H1 (cell line): ENCODE results near the gene APOL2. TPM values are rescaled to one million over a fixed set of nuclear protein-coding genes. Genes with fewer than 3 reads are reported as not detected.

Experiments
- CTCF ChIA-PET: fragments of 300-600 bp; sonication (Branson Sonifier 250); formaldehyde crosslinking; loops from one replicate; lab custom pipeline; 2021; ENCODE audit not compliant: partially characterized antibody; lab: Charles Lee
- POLR2A ChIA-PET: fragments of 300-600 bp; sonication (Branson Sonifier 250); formaldehyde crosslinking; loops from one replicate; lab custom pipeline; 2021; ENCODE audit warnings: inconsistent platforms; ENCODE audit not compliant: partially characterized antibody; lab: Charles Lee
- DNase-seq, 2 experiments: peaks; one replicate each; pipeline versions ENCODE4 v3.0.0 to v3.0.0-alpha.2; 2010 to 2022; ENCODE audit warnings: low spot score in 2 of 2, low read depth in 1 of 2, mixed read lengths in 1 of 2
- FAIRE-seq: peaks from 2 replicates; lab custom pipeline; 2011; peaks lifted over from hg19 to GRCh38; lab: Jason Lieb, UNC
- H2AFZ ChIP-seq: 2 replicates; pipeline ENCODE4 v1.8.1; 2012; ENCODE audit warnings: low read length, inconsistent platforms
- H2AK5ac ChIP-seq: 2 replicates; pipeline ENCODE4 v1.6.1; 2013; ENCODE audit warnings: low read depth, low read length
- H2BK120ac ChIP-seq: replicated peaks from 2 replicates; pipeline ENCODE3; 2013; ENCODE audit warnings: low read depth, low read length, inconsistent platforms
- H2BK12ac ChIP-seq: 2 replicates; pipeline ENCODE4 v1.6.1; 2013; ENCODE audit warnings: low read depth, low read length
- H2BK15ac ChIP-seq: 2 replicates; pipeline ENCODE4 v1.6.1; 2013; ENCODE audit warnings: low read length
- H2BK20ac ChIP-seq: 2 replicates; pipeline ENCODE4 v1.6.1; 2013; ENCODE audit warnings: low read length
- H2BK5ac ChIP-seq: 2 replicates; pipeline ENCODE4 v1.6.1; 2013; ENCODE audit warnings: low read depth, low read length
- H3K14ac ChIP-seq: 2 replicates; pipeline ENCODE4 v1.6.1; 2013; ENCODE audit warnings: inconsistent platforms; ENCODE audit not compliant: insufficient read length
- H3K18ac ChIP-seq: 2 replicates; pipeline ENCODE4 v1.6.1; 2013; ENCODE audit warnings: low read length; ENCODE audit errors: extremely low read depth
- H3K23ac ChIP-seq: 2 replicates; pipeline ENCODE4 v1.6.1; 2013; ENCODE audit warnings: inconsistent platforms; ENCODE audit not compliant: insufficient read length
- H3K23me2 ChIP-seq: 2 replicates; pipeline ENCODE4 v1.6.1; 2013; ENCODE audit warnings: low read depth, low read length
- H3K27ac ChIP-seq: 2 replicates; pipeline ENCODE4 v1.6.1; 2011; ENCODE audit warnings: low read depth, low read length, inconsistent platforms
- H3K27me3 ChIP-seq, 4 experiments: replicated peaks in 1 of 4; 1 replicate in 1 of 4; 2 replicates in 3 of 4; pipeline versions ENCODE4 v1.6.1 to v1.8.1; 2011 to 2013; ENCODE audit warnings: low read length in 3 of 4, mild to moderate bottlenecking in 3 of 4, inconsistent platforms in 2 of 4, mixed read lengths in 2 of 4, moderate library complexity in 1 of 4; ENCODE audit not compliant: control insufficient read depth in 3 of 4, insufficient read depth in 3 of 4; ENCODE audit errors: extremely low read depth in 1 of 4
- H3K36me3 ChIP-seq, 4 experiments: 2 replicates each; pipeline versions ENCODE4 v1.6.1 to v1.8.1; 2011 to 2013; ENCODE audit warnings: mild to moderate bottlenecking in 4 of 4, low read length in 3 of 4, moderate library complexity in 2 of 4, control low read depth in 1 of 4, inconsistent platforms in 1 of 4; ENCODE audit not compliant: insufficient read depth in 4 of 4, control insufficient read depth in 2 of 4
- H3K4ac ChIP-seq: replicated peaks from 2 replicates; pipeline ENCODE3; 2013; ENCODE audit warnings: low read length, low read depth, mixed read lengths, inconsistent platforms; ENCODE audit not compliant: insufficient read length
- H3K4me1 ChIP-seq, 4 experiments: replicated peaks in 1 of 4; 1 replicate in 1 of 4; 2 replicates in 3 of 4; pipeline versions ENCODE4 v1.6.1 to v1.8.1; 2011 to 2013; ENCODE audit warnings: low read length in 3 of 4, inconsistent platforms in 2 of 4, mixed read lengths in 1 of 4; ENCODE audit not compliant: insufficient read depth in 4 of 4, control insufficient read depth in 3 of 4
- H3K4me2 ChIP-seq, 2 experiments: 2 replicates each; pipeline versions ENCODE4 v1.6.1 to v1.8.1; 2011 to 2013; ENCODE audit warnings: low read depth in 2 of 2, low read length in 2 of 2, control low read depth in 1 of 2, inconsistent platforms in 1 of 2, mild to moderate bottlenecking in 1 of 2; ENCODE audit not compliant: insufficient read depth in 1 of 2
- H3K4me3 ChIP-seq, 4 experiments: fragments of 200-600, 300-600 bp in 1 of 4; sonication (generic), shearing (Covaris generic), sonication (Bioruptor Twin) in 1 of 4; 2 replicates each; pipeline versions ENCODE4 v1.5.1 to v1.8.1; 2011 to 2016; ENCODE audit warnings: low read length in 4 of 4, low read depth in 3 of 4, control low read depth in 2 of 4, inconsistent platforms in 2 of 4, mild to moderate bottlenecking in 2 of 4, mixed read lengths in 1 of 4, moderate library complexity in 1 of 4; ENCODE audit not compliant: insufficient read depth in 2 of 4; ENCODE audit errors: extremely low read depth in 1 of 4
- H3K56ac ChIP-seq: replicated peaks from 2 replicates; pipeline ENCODE3; 2013; ENCODE audit warnings: low read depth, mild to moderate bottlenecking, mixed read lengths, low read length, inconsistent platforms; ENCODE audit not compliant: insufficient read length
- H3K79me1 ChIP-seq: 2 replicates; pipeline ENCODE4 v1.6.1; 2013; ENCODE audit warnings: low read depth, low read length, control low read depth
- H3K79me2 ChIP-seq, 2 experiments: 2 replicates each; pipeline versions ENCODE4 v1.6.1 to v1.8.1; 2012 to 2013; ENCODE audit warnings: low read length in 2 of 2, mild to moderate bottlenecking in 2 of 2, inconsistent platforms in 1 of 2; ENCODE audit not compliant: insufficient read depth in 2 of 2, control insufficient read depth in 1 of 2
- H3K9ac ChIP-seq, 4 experiments: replicated peaks in 1 of 4; 1 replicate in 1 of 4; 2 replicates in 3 of 4; pipeline versions ENCODE4 v1.6.1 to v1.8.1; 2011 to 2013; ENCODE audit warnings: low read depth in 3 of 4, low read length in 3 of 4, control low read depth in 2 of 4, mild to moderate bottlenecking in 2 of 4, moderate library complexity in 2 of 4, inconsistent platforms in 1 of 4; ENCODE audit errors: extremely low read depth in 1 of 4
- H3K9me3 ChIP-seq, 2 experiments: 2 replicates each; pipeline versions ENCODE4 v1.6.1 to v1.8.1; 2012 to 2013; ENCODE audit warnings: mild to moderate bottlenecking in 2 of 2, moderate library complexity in 2 of 2, control low read depth in 1 of 2, inconsistent platforms in 1 of 2, low read depth in 1 of 2, low read length in 1 of 2, mixed read lengths in 1 of 2; ENCODE audit not compliant: insufficient read depth in 2 of 2
- H4K20me1 ChIP-seq, 2 experiments: replicated peaks in 1 of 2; 2 replicates each; pipeline versions ENCODE3 to v1.8.1; 2011 to 2013; ENCODE audit warnings: inconsistent platforms in 2 of 2, low read length in 2 of 2, mild to moderate bottlenecking in 1 of 2; ENCODE audit not compliant: insufficient read depth in 2 of 2, control insufficient read depth in 1 of 2
- H4K5ac ChIP-seq: 2 replicates; pipeline ENCODE4 v1.6.1; 2013; ENCODE audit warnings: low read length, low read depth, mixed read lengths, inconsistent platforms; ENCODE audit not compliant: insufficient read length
- H4K8ac ChIP-seq: 2 replicates; pipeline ENCODE4 v1.8.0; 2013; ENCODE audit warnings: mild to moderate bottlenecking, moderate library complexity, low read length, inconsistent platforms; ENCODE audit not compliant: insufficient read depth; ENCODE audit errors: extremely low read depth
- H4K91ac ChIP-seq: replicated peaks from 2 replicates; pipeline ENCODE3; 2013; ENCODE audit warnings: low read length, mixed read lengths, inconsistent platforms; ENCODE audit not compliant: insufficient read length
- CBX8 ChIP-seq: fragments of 300-800, 300-1000 bp; sonication (generic); IDR thresholded peaks from 2 replicates; pipeline ENCODE4 v1.7.1; 2016; ENCODE audit warnings: low read depth, low read length, borderline replicate concordance
- CREB1 ChIP-seq: IDR thresholded peaks from 2 replicates; pipeline ENCODE4 v1.6.1; 2012; ENCODE audit warnings: inconsistent platforms
- JUN ChIP-seq: IDR thresholded peaks from 2 replicates; pipeline ENCODE4 v1.6.1; 2011; ENCODE audit warnings: low read depth, mild to moderate bottlenecking, improper control_type of control experiment, low read length
- NRF1 ChIP-seq: IDR thresholded peaks from 2 replicates; pipeline ENCODE4 v1.6.1; 2011; ENCODE audit warnings: mild to moderate bottlenecking, low read depth, low read length, improper control_type of control experiment
- RNF2 ChIP-seq: fragments of 200-900, 300-1000 bp; sonication (generic); IDR thresholded peaks from 2 replicates; pipeline ENCODE4 v1.7.1; 2016; ENCODE audit warnings: borderline replicate concordance, low read depth, mild to moderate bottlenecking, antibody characterized with exemption, low read length; ENCODE audit not compliant: poor library complexity, severe bottlenecking; ENCODE audit errors: missing control alignments
- SP4 ChIP-seq: IDR thresholded peaks from 2 replicates; pipeline ENCODE4 v1.6.1; 2012; ENCODE audit warnings: low read length, inconsistent platforms
- WGBS, 2 experiments: shearing (Covaris generic) in 1 of 2; methylation state at CpG; one replicate each; pipeline versions ENCODE4 v1.1.6 to v1.1.7; 2013 to 2015; ENCODE audit warnings: low lambda C conversion rate in 2 of 2, mixed read lengths in 2 of 2, inconsistent platforms in 1 of 2, low coverage in 1 of 2, missing lambda C conversion rate in 1 of 2; ENCODE audit not compliant: insufficient replicate concordance in 2 of 2, insufficient coverage in 1 of 2, insufficient read length in 1 of 2; ENCODE audit errors: extremely low coverage in 1 of 2, missing lambda C conversion rate in 1 of 2; 5-methylcytosine and 5-hydroxymethylcytosine counted together
- polyA plus RNA-seq, 7 experiments: library from polyadenylated mRNA; depleted of rRNA in 3 of 7; stranded (reverse) in 5 of 7; unstranded in 2 of 7; fragments of >200 nt in 5 of 7; fragments of 200-250 nt in 2 of 7; gene quantifications; 1 replicate in 5 of 7; 2 replicates in 1 of 7; 4 replicates in 1 of 7; pipeline versions ENCODE4 v1.2.1 to v1.2.3, GENCODE V29; 2011 to 2013; ENCODE audit warnings: missing spikeins in 2 of 7, mixed read lengths in 2 of 7
- total RNA-seq: library from RNA; stranded (reverse); fragmentation: NEBNext Ultra II Directional; extraction: Animal tissue kit (Norgen Biotek cat#: 25700); gene quantifications from 2 replicates; pipeline ENCODE4 v1.2.1, GENCODE V29; 2021
- TF ChIP-seq, protein P1 (sequence below), 3 experiments: IDR thresholded peaks; 1 replicate in 2 of 3; 2 replicates in 1 of 3; pipeline versions ENCODE4 v1.5.1 to v1.6.1; 2011; ENCODE audit warnings: low read length in 3 of 3, mild to moderate bottlenecking in 3 of 3, inconsistent platforms in 2 of 3, low read depth in 1 of 3, moderate library complexity in 1 of 3; ENCODE audit not compliant: insufficient read depth in 1 of 3; ENCODE audit errors: control extremely low read depth in 1 of 3
- TF ChIP-seq, protein P2 (sequence below): IDR thresholded peaks from 2 replicates; pipeline ENCODE4 v1.6.1; 2012; ENCODE audit warnings: inconsistent platforms
- TF ChIP-seq, protein P3 (sequence below): IDR thresholded peaks from 2 replicates; pipeline ENCODE4 v1.6.1; 2012; ENCODE audit warnings: low read length, inconsistent platforms

APOL2 gene
- total and polyA plus RNA-seq, 2 of the 8 experiments (the other 6 are each of a cell fraction or from before 2014, with no cell fraction given) = 8.1 to 11.0 TPM

DNA sequence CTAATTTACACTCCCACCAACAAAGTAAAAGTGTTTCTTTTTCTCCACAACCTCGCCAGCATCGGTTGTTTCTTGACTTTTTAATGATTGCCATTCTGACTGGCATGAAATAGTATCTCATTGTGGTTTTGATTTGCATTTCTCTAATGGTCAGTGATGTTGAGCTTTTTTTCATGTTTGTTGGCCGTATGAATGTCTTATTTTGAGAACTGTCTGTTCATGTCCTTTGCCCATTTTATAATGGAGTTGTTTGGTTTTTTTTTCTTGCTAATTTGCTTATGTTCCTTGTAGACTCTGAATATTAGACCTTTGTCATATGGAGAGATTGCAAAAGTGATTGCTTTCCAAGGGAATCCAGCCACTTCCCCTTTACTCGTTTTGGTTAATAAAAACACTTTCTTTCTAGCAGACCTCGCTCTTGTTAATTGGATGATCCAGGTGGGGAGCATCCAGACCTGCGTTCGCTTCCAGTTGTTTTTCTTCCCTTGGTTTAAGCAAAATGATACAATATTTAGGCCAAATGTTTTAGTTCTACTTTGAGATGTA is 20.6 kb downstream of the APOL2 start:
- no peak overlapping the region for H2BK12ac ChIP-seq
- TF ChIP-seq CBX8 = no peak
- TF ChIP-seq CREB1 = no peak
- TF ChIP-seq, protein P1, sequence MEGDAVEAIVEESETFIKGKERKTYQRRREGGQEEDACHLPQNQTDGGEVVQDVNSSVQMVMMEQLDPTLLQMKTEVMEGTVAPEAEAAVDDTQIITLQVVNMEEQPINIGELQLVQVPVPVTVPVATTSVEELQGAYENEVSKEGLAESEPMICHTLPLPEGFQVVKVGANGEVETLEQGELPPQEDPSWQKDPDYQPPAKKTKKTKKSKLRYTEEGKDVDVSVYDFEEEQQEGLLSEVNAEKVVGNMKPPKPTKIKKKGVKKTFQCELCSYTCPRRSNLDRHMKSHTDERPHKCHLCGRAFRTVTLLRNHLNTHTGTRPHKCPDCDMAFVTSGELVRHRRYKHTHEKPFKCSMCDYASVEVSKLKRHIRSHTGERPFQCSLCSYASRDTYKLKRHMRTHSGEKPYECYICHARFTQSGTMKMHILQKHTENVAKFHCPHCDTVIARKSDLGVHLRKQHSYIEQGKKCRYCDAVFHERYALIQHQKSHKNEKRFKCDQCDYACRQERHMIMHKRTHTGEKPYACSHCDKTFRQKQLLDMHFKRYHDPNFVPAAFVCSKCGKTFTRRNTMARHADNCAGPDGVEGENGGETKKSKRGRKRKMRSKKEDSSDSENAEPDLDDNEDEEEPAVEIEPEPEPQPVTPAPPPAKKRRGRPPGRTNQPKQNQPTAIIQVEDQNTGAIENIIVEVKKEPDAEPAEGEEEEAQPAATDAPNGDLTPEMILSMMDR (IDR thresholded peaks at IDR 0.05; ENCODE audit: control extremely low read depth in 1 of 3, insufficient read depth in 1 of 3, low read depth in 1 of 3, low read length in 3 of 3) = no peak
- TF ChIP-seq RNF2 = no peak
- TF ChIP-seq, protein P2, sequence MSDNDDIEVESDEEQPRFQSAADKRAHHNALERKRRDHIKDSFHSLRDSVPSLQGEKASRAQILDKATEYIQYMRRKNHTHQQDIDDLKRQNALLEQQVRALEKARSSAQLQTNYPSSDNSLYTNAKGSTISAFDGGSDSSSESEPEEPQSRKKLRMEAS = no peak
- no peak for TF ChIP-seq NRF1
- no peak for TF ChIP-seq SP4
- no peak for TF ChIP-seq JUN
- TF ChIP-seq, protein P3, sequence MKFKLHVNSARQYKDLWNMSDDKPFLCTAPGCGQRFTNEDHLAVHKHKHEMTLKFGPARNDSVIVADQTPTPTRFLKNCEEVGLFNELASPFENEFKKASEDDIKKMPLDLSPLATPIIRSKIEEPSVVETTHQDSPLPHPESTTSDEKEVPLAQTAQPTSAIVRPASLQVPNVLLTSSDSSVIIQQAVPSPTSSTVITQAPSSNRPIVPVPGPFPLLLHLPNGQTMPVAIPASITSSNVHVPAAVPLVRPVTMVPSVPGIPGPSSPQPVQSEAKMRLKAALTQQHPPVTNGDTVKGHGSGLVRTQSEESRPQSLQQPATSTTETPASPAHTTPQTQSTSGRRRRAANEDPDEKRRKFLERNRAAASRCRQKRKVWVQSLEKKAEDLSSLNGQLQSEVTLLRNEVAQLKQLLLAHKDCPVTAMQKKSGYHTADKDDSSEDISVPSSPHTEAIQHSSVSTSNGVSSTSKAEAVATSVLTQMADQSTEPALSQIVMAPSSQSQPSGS = no peak

More for the DNA sequence above, 20.6 kb downstream of the APOL2 start:
- H3K23me2 ChIP-seq = no peaks in the 10 kb centered on the region
- no peaks in the 10 kb centered on the region for H3K79me2 ChIP-seq
- H3K9me3 ChIP-seq = no peaks in the 10 kb centered on the region
- H3K18ac ChIP-seq = no peak overlapping the region
- H2BK20ac ChIP-seq = no peak overlapping the region
- H3K36me3 ChIP-seq = no peaks in the 10 kb centered on the region
- POLR2A ChIA-PET = no interaction called here
- CTCF ChIA-PET = interaction anchor here (1.3 kb wide), 1 partner anchor 20 kb away, joined by 4 read pairs; no protein-coding TSS in a partner anchor
- H3K4me1 ChIP-seq = peaks cover 0 to 3% (median 0%) of the 10 kb centered on the region in 4 experiments; a peak in 1 of 7 replicates
- H3K79me1 ChIP-seq = no peaks in the 10 kb centered on the region
- DNase-seq (no peak), FAIRE-seq (no peak)
- peaks cover 0 to 2% (median 0%) of the 10 kb centered on the region in 4 experiments; a peak in 3 of 7 replicates for H3K27me3 ChIP-seq
- H3K14ac ChIP-seq = no peak overlapping the region
- H4K8ac ChIP-seq = no peak overlapping the region
- no peak overlapping the region for H3K27ac ChIP-seq
- H4K20me1 ChIP-seq = no peaks in the 10 kb centered on the region
- H3K56ac ChIP-seq = no peak overlapping the region
- no peak overlapping the region for H3K23ac ChIP-seq
- H2AFZ ChIP-seq = no peak overlapping the region
- no peak overlapping the region for H4K91ac ChIP-seq
- H4K5ac ChIP-seq = no peak overlapping the region
- H2BK15ac ChIP-seq = no peak overlapping the region
- H2AK5ac ChIP-seq = no peak overlapping the region
- no peak overlapping the region for H3K9ac ChIP-seq
- no peak overlapping the region for H2BK5ac ChIP-seq
- H3K4me2 ChIP-seq = no peak overlapping the region
- WGBS, 2 experiments = 75% methylated on average over 7 of the region's 7 CpGs; no CpG with 5 or more reads in 1 of the 2 experiments
- no peak overlapping the region for H3K4me3 ChIP-seq
- H3K4ac ChIP-seq = no peak overlapping the region
- no peak overlapping the region for H2BK120ac ChIP-seq
